ENCODE measurements around the gene ADI1. TPM values are rescaled to one million over a fixed set of nuclear protein-coding genes. Genes with fewer than 3 reads are reported as not detected.
A peak's percentile ranks its signal among the peaks of the same experiment; 100 is the strongest.

Gene ADI1
- total and polyA plus RNA-seq, 7 donors = 42.5 to 137 (median 43.7) TPM

DNA sequence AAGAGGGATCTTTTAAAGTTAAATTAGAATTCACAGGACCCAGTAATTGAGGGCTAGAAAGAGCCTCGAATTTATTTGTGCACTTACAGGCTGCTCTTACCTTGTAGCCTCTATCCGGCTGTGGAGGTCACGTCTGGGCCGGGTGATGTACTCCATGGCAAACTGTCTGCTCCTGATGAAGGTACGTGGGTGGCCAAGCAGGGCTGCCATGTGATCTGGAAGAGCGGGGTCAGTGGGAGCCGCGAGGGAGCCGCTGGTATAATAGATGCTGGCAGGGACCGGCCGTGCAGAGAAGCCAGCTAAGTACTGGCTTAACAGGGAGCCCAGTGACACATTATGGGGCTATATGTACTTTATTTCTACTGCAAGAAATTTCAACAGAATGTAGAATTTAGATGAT lies 59.2 kb downstream of the ADI1 start:
- H3K36me3 ChIP-seq (ENCODE audit: insufficient read depth in 1 of 2, low read depth in 1 of 2) = peaks cover 0 to 45% of the 10 kb centered on the region in 2 donors
- intact Hi-C loops (cut with DNase I) = loop anchor here in 1 of 2 donors (2.0 kb wide), 1 partner anchor 35 kb away; no protein-coding TSS in a partner anchor
- ATAC-seq (peak; percentile 34 to 70 (median 58)), DNase-seq (peak in 1 of 2 donors; percentile 61)
- no peaks in the 10 kb centered on the region for H3K27me3 ChIP-seq (ENCODE audit: insufficient read depth in 3 of 3, low read length in 2 of 3)
- H3K27ac ChIP-seq = peak overlapping the region; percentile 65
- WGBS, 3 donors = 32 to 53% (median 34%) methylated on average over 11 of the region's 11 CpGs
- no peaks in the 10 kb centered on the region for H3K9me3 ChIP-seq
- peaks cover 33% of the 10 kb centered on the region for H3K4me1 ChIP-seq
- peak overlapping the region; percentile 22 for H3K4me3 ChIP-seq
- TF ChIP-seq, protein P1, sequence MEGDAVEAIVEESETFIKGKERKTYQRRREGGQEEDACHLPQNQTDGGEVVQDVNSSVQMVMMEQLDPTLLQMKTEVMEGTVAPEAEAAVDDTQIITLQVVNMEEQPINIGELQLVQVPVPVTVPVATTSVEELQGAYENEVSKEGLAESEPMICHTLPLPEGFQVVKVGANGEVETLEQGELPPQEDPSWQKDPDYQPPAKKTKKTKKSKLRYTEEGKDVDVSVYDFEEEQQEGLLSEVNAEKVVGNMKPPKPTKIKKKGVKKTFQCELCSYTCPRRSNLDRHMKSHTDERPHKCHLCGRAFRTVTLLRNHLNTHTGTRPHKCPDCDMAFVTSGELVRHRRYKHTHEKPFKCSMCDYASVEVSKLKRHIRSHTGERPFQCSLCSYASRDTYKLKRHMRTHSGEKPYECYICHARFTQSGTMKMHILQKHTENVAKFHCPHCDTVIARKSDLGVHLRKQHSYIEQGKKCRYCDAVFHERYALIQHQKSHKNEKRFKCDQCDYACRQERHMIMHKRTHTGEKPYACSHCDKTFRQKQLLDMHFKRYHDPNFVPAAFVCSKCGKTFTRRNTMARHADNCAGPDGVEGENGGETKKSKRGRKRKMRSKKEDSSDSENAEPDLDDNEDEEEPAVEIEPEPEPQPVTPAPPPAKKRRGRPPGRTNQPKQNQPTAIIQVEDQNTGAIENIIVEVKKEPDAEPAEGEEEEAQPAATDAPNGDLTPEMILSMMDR (IDR thresholded peaks at IDR 0.05) = no peak

DNA sequence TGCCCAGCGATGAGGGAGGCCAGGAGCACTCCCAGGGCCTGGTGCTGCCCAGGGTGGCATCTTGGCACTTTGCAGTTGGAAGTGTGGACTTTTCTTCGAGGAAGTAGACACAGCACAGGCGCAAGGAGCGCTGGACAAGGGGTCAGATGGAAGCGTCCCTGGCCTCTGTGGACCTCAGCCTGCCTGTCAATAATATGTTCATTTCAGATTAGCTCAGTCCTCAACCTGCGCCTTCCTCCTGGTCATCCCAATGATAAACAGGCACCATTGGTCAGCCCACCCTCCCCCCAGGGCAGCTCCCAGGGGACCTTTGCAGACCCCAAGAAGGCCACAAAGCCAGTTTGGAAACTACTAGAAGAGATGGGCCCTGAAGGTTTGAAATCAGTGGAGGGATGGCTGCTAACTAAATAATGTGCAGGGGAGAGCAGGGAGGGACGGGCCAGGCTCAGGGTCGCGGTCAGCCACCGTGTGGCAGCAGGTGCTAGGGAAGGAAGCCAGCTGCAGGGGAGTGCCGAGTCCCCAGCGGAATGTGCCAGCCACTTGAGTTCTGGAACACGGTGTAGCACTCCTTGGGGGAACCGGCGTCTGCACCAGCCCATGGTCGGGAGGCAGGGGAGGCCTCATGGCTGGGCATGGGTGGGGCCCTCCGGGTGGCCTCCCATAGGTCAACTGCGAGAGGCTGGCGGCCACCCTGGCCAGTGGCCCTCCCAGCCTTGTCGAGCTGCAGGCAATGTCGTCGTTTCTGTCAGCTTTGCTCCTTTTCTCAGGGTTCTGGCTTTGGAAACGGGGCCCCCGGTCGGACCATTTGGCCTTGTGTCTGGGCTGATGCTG lies 59.9 kb downstream of the ADI1 start:
- intact Hi-C loops (cut with DNase I) = loop anchor here in 1 of 2 donors (2.0 kb wide), 1 partner anchor 35 kb away; no protein-coding TSS in a partner anchor
- ATAC-seq (peak; percentile 79 to 90 (median 86)), DNase-seq (peak; percentile 57 to 87)
- Histone ChIP-seq H3K36me3 (ENCODE audit: insufficient read depth in 1 of 2, low read depth in 1 of 2) (peaks cover 0 to 38% of the 10 kb centered on the region in 2 donors), H3K4me1 (peaks cover 32% of the 10 kb centered on the region), H3K9me3 (no peaks in the 10 kb centered on the region), H3K4me3 (peak overlapping the region; percentile 22), H3K27me3 (ENCODE audit: insufficient read depth in 3 of 3, low read length in 2 of 3) (no peaks in the 10 kb centered on the region), H3K27ac (peak overlapping the region; percentile 65)
- WGBS, 3 donors = 34 to 44% (median 40%) methylated on average over 25 of the region's 25 CpGs
- TF ChIP-seq, protein P1 (IDR thresholded peaks at IDR 0.05) = no peak

- Histone ChIP-seq H3K9me3 (no peaks in the 10 kb centered on the region), H3K4me1 (peaks cover 32% of the 10 kb centered on the region), H3K27me3 (ENCODE audit: insufficient read depth in 3 of 3, low read length in 2 of 3) (no peaks in the 10 kb centered on the region), H3K27ac (no peak overlapping the region), H3K4me3 (no peak overlapping the region), H3K36me3 (ENCODE audit: insufficient read depth in 1 of 2, low read depth in 1 of 2) (peaks cover 0 to 32% of the 10 kb centered on the region in 2 donors)
- intact Hi-C loops (cut with DNase I) = no loop called here
- WGBS, 3 donors = 68 to 85% (median 77%) methylated on average over 10 of the region's 10 CpGs
- no peak for ATAC-seq
- TF ChIP-seq, protein P1 (IDR thresholded peaks at IDR 0.05) = no peak
- no peak for DNase-seq
These were observed 60.7 kb downstream of the ADI1 start for GRCh38 chr2:3458396-3459184.

DNA sequence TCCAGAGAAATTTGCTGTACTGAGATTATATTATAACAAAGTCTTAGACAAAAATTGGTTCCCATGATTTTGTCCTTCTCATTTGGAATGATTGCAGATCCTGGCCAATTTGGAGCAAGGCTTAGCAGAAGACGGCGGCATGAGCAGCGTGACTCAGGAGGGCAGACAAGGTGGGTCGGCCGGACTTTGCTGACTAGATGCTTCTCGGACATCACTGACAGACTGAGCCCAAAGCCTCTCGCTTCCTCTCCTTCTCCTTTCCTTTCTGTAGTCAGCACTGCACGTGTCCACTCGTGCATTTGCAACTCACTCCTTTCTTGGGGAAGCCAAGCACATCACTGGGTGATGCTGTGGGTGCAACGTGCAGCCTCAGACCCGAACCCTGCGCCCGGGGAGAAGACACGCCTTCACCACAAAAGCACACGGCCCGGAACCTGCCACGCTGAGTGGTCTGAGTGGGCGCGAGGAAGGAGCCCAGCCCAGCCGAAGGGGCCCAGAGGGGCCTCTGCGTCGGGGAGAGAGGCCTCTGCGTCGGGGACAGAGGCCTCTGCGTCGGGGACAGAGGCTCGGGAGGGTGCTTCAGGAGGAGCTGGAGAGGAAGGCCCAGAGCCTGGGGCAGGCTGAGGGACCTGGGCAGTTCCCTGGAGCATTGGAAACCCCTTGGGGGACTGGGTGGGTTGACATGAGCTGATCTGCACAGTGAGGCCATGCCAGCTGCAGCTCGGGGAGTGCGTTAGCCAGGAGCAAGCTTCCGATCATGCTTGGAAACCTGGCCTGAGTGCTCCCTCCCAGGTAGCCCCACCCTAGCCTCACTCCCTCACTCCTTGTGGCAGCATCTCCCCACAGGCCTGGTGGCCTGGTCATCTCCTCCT lies 61.6 kb downstream of the ADI1 start:
- TF ChIP-seq, protein P1 (IDR thresholded peaks at IDR 0.05) = no peak
- Histone ChIP-seq H3K4me3 (no peak overlapping the region), H3K9me3 (no peaks in the 10 kb centered on the region), H3K27me3 (ENCODE audit: insufficient read depth in 3 of 3, low read length in 2 of 3) (no peaks in the 10 kb centered on the region), H3K27ac (no peak overlapping the region), H3K36me3 (ENCODE audit: insufficient read depth in 1 of 2, low read depth in 1 of 2) (peaks cover 0 to 29% of the 10 kb centered on the region in 2 donors), H3K4me1 (peaks cover 32% of the 10 kb centered on the region)
- ATAC-seq = no peak
- 90 to 95% (median 91%) methylated on average over 30 of the region's 30 CpGs for WGBS, 3 donors
- DNase-seq = peak in 1 of 2 donors; percentile 45
- intact Hi-C loops (cut with DNase I) = no loop called here

Data from psoas muscle (tissue), 8 donors.